ENCODE results near the gene NDRG4. TPM values are rescaled to one million over a fixed set of nuclear protein-coding genes. Genes with fewer than 3 reads are reported as not detected.

Gene NDRG4, protein sequence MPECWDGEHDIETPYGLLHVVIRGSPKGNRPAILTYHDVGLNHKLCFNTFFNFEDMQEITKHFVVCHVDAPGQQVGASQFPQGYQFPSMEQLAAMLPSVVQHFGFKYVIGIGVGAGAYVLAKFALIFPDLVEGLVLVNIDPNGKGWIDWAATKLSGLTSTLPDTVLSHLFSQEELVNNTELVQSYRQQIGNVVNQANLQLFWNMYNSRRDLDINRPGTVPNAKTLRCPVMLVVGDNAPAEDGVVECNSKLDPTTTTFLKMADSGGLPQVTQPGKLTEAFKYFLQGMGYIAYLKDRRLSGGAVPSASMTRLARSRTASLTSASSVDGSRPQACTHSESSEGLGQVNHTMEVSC
- 10 to 100 TPM in 1 of 4 donors, 1 to 10 TPM in 2, under 1 TPM in 1; 0.60 to 64.7 (median 4.4) TPM for total RNA-seq

- 50% methylated on average over 18 of the region's 24 CpGs; no CpG with 5 or more reads in 1 of the 2 donors for WGBS, 2 donors (ENCODE audit: low coverage in 1 of 2)
- DNase-seq, result peak; percentile 40
- in situ Hi-C loops (cut with MboI; ENCODE audit: low pct_ligation_motif_present in 1 of 4, low pct_unique_long_range_greater_than_20kb in 1 of 4, low sequenced_read_pairs in 3 of 4), result loop anchor here in 1 of 4 donors (25.0 kb wide), 1 partner anchor 487 kb away; the partner anchor contains the start of genes USB1 and ZNF319
- H3K27ac ChIP-seq, result no peak within 1 kb of the TSS
- peaks cover 9 to 21% (median 12%) of the 10 kb centered on the region in 4 donors for H3K4me1 ChIP-seq
- H3K36me3 ChIP-seq, result no peaks in the 10 kb centered on the region
- intact Hi-C loops (cut with DNase I; ENCODE audit: low total_unique reads), result no loop called here
- no peak for TF ChIP-seq POLR2A (IDR thresholded peaks at IDR 0.05)
- no peak for TF ChIP-seq EP300 (IDR thresholded peaks at IDR 0.05; ENCODE audit: low read depth)
- TF ChIP-seq POLR2AphosphoS5 (IDR thresholded peaks at IDR 0.05), result no peak
- no peak for TF ChIP-seq CTCF (IDR thresholded peaks at IDR 0.05)
- no peaks in the 10 kb centered on the region for H3K9me3 ChIP-seq
- H3K4me3 ChIP-seq, result peak within 1 kb of the TSS in 2 of 4 donors; percentile 14 to 43
- H3K27me3 ChIP-seq, result peaks cover 50% of the 10 kb centered on the region
These were observed at the start of gene NDRG4 for GRCh38 chr16:58499615-58500351. NDRG4 (plus strand) TSS chr16:58500143; CDS start chr16:58500249, 106 bp downstream.

- H3K4me3 ChIP-seq, result no peak overlapping the region
- in situ Hi-C loops (cut with MboI; ENCODE audit: low pct_ligation_motif_present in 1 of 4, low pct_unique_long_range_greater_than_20kb in 1 of 4, low sequenced_read_pairs in 3 of 4), result no loop called here
- no peaks in the 10 kb centered on the region for H3K9me3 ChIP-seq
- no peak overlapping the region for H3K27ac ChIP-seq
- H3K36me3 ChIP-seq, result no peaks in the 10 kb centered on the region
- intact Hi-C loops (cut with DNase I; ENCODE audit: low total_unique reads), result no loop called here
- TF ChIP-seq EP300 (IDR thresholded peaks at IDR 0.05; ENCODE audit: low read depth), result no peak
- TF ChIP-seq POLR2AphosphoS5 (IDR thresholded peaks at IDR 0.05), result no peak
- TF ChIP-seq CTCF (IDR thresholded peaks at IDR 0.05), result no peak
- TF ChIP-seq POLR2A (IDR thresholded peaks at IDR 0.05), result no peak
- WGBS, 2 donors (ENCODE audit: low coverage in 1 of 2), result 78 to 85% methylated on average over 7 of the region's 7 CpGs
- no peaks in the 10 kb centered on the region for H3K4me1 ChIP-seq
- H3K27me3 ChIP-seq, result peaks cover 2% of the 10 kb centered on the region
- DNase-seq, result no peak
These were observed 49.4 kb upstream of the NDRG4 start for GRCh38 chr16:58450590-58450989.

- no peak overlapping the region for H3K27ac ChIP-seq
- H3K9me3 ChIP-seq, result no peaks in the 10 kb centered on the region
- H3K4me1 ChIP-seq, result no peaks in the 10 kb centered on the region
- intact Hi-C loops (cut with DNase I; ENCODE audit: low total_unique reads), result no loop called here
- H3K4me3 ChIP-seq, result no peak overlapping the region
- no peak for DNase-seq
- no peak for TF ChIP-seq POLR2A (IDR thresholded peaks at IDR 0.05)
- TF ChIP-seq EP300 (IDR thresholded peaks at IDR 0.05; ENCODE audit: low read depth), result no peak
- TF ChIP-seq POLR2AphosphoS5 (IDR thresholded peaks at IDR 0.05), result no peak
- no peak for TF ChIP-seq CTCF (IDR thresholded peaks at IDR 0.05)
- 80 to 100% methylated on average over 1 to 3 of the region's 3 CpGs for WGBS, 2 donors (ENCODE audit: low coverage in 1 of 2)
- no peaks in the 10 kb centered on the region for H3K27me3 ChIP-seq
- in situ Hi-C loops (cut with MboI; ENCODE audit: low pct_ligation_motif_present in 1 of 4, low pct_unique_long_range_greater_than_20kb in 1 of 4, low sequenced_read_pairs in 3 of 4), result no loop called here
- no peaks in the 10 kb centered on the region for H3K36me3 ChIP-seq
These were observed 48.7 kb upstream of the NDRG4 start for GRCh38 chr16:58451265-58451689.

- WGBS, 2 donors (ENCODE audit: low coverage in 1 of 2), result 70 to 90% methylated on average over 1 of the region's 1 CpG
- no peak overlapping the region for H3K4me3 ChIP-seq
- no peaks in the 10 kb centered on the region for H3K27me3 ChIP-seq
- intact Hi-C loops (cut with DNase I; ENCODE audit: low total_unique reads), result no loop called here
- no peaks in the 10 kb centered on the region for H3K36me3 ChIP-seq
- H3K27ac ChIP-seq, result no peak overlapping the region
- no peak for DNase-seq
- no peaks in the 10 kb centered on the region for H3K4me1 ChIP-seq
- H3K9me3 ChIP-seq, result no peaks in the 10 kb centered on the region
- in situ Hi-C loops (cut with MboI; ENCODE audit: low pct_ligation_motif_present in 1 of 4, low pct_unique_long_range_greater_than_20kb in 1 of 4, low sequenced_read_pairs in 3 of 4), result no loop called here
- TF ChIP-seq CTCF (IDR thresholded peaks at IDR 0.05), result no peak
- no peak for TF ChIP-seq POLR2AphosphoS5 (IDR thresholded peaks at IDR 0.05)
- TF ChIP-seq EP300 (IDR thresholded peaks at IDR 0.05; ENCODE audit: low read depth), result no peak
- TF ChIP-seq POLR2A (IDR thresholded peaks at IDR 0.05), result no peak
These were observed 48.0 kb upstream of the NDRG4 start for GRCh38 chr16:58451945-58452401.

Data from transverse colon (tissue), 4 donors.